ENCODE measurements around the gene ZNRF2.

The ZNRF2 gene

GRCh38 chr7:30284298-30285066, at the start of gene ZNRF2:
Gene ZNRF2 (plus strand): TSS chr7:30284597. CDS start chr7:30285358, 761 bp downstream.
- DNase-seq: peak; percentile 100

- no peak for DNase-seq
These were observed 47.1 kb upstream of the ZNRF2 start for GRCh38 chr7:30237271-30237695.

- DNase-seq: peak; percentile 11
These were observed 45.5 kb upstream of the ZNRF2 start for GRCh38 chr7:30238721-30239441.

GRCh38 chr7:30240106-30240800, 44.1 kb upstream of the ZNRF2 start:
- DNase-seq: no peak

- DNase-seq: no peak
These were observed 42.6 kb upstream of the ZNRF2 start for GRCh38 chr7:30241767-30242166.

GRCh38 chr7:30244340-30244739, 40.1 kb upstream of the ZNRF2 start:
- peak; percentile 23 for DNase-seq

GRCh38 chr7:30245913-30246312, 38.5 kb upstream of the ZNRF2 start:
- DNase-seq: no peak

GRCh38 chr7:30246392-30246791, 38.0 kb upstream of the ZNRF2 start:
- no peak for DNase-seq

GRCh38 chr7:30247541-30248401, 36.6 kb upstream of the ZNRF2 start:
- peak; percentile 89 for DNase-seq

- DNase-seq: no peak
These were observed 35.1 kb upstream of the ZNRF2 start for GRCh38 chr7:30249316-30249715.

- no peak for DNase-seq
These were observed 34.2 kb upstream of the ZNRF2 start for GRCh38 chr7:30249986-30250774.

- DNase-seq: no peak
These were observed 32.6 kb upstream of the ZNRF2 start for GRCh38 chr7:30251708-30252329.

- DNase-seq: no peak
These were observed 31.3 kb upstream of the ZNRF2 start for GRCh38 chr7:30252885-30253795.

GRCh38 chr7:30253796-30254165, 30.6 kb upstream of the ZNRF2 start:
- no peak for DNase-seq

- no peak for DNase-seq
These were observed 30.1 kb upstream of the ZNRF2 start for GRCh38 chr7:30254248-30254647.

- no peak for DNase-seq
These were observed 29.7 kb upstream of the ZNRF2 start for GRCh38 chr7:30254717-30255063.

- DNase-seq: no peak
These were observed 29.2 kb upstream of the ZNRF2 start for GRCh38 chr7:30255064-30255769.

- DNase-seq: no peak
These were observed 28.0 kb upstream of the ZNRF2 start for GRCh38 chr7:30256349-30256858.

GRCh38 chr7:30260246-30260768, 24.1 kb upstream of the ZNRF2 start:
- DNase-seq: peak; percentile 79

Data from NCI-H82 (cell line).